GM12873 (cell line): ENCODE results near the gene RNU2-63P.

Source experiments
- CTCF ChIP-seq: IDR thresholded peaks from 2 replicates; pipeline ENCODE4 v1.5.1; 2012; ENCODE audit warnings: low read depth, mild to moderate bottlenecking, moderate library complexity, low read length, control low read depth; ENCODE audit not compliant: insufficient read depth; ENCODE audit errors: missing control alignments

RNU2-63P gene

GRCh38 chr2:88042476-88042875 is 26.1 kb upstream of the RNU2-63P start:
- no peak for TF ChIP-seq CTCF

DNA sequence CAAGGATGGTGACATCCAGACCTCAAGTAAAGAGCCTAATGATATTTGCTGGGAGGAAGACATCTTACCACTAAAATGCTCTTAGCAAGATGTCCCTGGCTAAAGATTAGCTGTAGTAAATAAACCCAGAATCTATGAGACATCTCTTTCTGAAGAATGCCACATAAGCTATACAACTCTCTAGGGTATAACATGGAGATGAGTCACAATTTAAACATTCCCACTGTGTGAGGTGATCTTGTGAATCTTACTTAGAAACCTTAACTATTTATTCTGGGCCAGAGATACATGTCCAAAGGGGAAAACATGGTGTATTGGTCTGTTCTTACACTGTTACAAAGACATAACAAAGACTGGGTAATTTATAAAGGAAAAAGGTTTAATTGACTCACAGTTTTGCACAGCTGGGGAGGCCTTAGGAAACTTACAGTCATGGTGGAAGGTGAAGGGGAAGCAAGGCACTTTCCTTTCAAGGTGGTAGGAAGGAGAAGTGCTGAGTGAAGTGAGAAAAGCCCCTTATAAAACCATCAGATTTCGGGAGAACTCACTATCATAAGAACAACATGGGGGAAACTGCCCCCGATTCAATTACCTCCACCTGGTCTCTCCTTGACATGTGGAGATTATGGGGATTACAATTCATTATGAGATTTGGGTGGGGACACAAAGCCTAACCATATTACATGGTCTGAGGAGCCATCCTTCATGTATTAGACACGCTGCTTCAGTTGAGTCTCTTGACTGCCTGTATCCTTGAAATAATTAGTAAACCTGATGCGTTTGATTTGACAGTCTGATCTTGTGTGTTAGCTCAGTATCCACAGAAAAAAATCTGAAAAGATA is 22.1 kb upstream of the RNU2-63P start:
- TF ChIP-seq CTCF: no peak

DNA sequence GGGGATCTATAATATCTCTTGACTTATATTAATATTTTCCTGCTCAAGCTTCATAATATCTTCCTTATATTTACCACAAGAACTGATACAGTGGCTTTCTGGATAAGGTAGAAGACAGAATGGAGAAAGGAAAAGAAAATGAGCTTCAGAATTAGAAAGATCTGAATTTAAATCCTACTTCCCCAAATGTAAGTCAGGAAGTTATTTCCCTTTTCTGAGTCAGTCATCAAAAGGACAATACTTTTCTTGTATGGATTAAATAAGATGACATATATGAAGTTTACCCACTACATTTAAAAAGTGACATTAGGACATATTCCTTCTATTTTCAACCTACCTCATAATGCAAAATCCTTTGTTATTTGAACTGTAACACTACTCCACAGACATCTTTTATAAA is 20.3 kb upstream of the RNU2-63P start:
- no peak for TF ChIP-seq CTCF

- no peak for TF ChIP-seq CTCF
Observed at GRCh38 chr2:88036182-88036581, 19.8 kb upstream of the RNU2-63P start.

GRCh38 chr2:88032070-88032702 is 15.8 kb upstream of the RNU2-63P start:
- no peak for TF ChIP-seq CTCF

DNA sequence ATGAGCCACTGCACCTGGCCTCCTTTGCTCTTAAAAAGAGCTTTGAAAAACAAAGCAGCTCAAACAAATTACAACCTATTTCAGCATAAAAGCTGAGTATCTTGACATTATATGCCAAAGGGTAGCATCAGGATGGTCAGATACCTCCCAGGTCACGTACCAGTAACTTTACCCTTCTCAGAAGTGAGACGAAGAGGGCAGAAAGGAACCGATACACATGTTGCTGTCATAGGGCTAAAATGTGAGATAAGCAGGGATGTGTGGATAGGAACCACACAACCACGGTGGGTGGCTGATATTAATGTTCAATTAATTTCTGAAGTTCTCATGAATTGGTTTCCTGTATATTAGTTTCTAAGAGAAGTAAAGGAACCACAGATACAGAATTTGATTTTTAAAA is 12.6 kb upstream of the RNU2-63P start:
- no peak for TF ChIP-seq CTCF

DNA sequence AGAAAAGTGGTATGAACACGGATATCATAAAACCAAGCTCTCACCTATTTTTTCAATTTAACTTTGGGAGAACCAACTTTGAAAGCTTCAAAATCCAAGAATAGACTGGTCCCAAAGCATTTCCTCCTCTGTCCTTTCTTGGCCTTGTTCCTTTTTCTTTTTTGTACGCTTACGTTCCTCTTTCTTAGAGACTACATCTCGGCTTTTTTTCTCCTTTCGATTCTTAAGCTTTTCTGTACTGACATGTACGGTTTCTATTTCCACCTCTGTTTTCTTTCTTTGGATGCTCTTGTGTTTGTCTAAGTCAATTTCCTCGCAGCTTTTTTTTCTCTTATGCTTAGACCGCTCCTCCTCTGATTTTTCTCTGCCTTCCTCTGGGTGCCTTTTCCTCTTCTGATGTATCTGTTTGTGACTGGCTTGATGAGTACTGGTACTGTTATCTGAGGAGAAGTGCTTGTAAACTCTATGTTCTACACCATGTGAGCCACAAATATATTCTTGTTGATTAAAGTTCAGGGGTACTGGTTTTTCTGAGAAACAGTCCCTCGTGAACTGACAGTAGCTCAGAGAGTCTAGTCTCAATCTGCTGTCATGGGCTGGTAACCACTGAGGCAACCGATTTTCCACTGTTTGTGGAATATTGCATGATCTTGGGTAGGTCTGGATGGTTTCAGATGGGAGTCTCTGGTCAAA is 11.5 kb upstream of the RNU2-63P start:
- no peak for TF ChIP-seq CTCF
